ENCODE measurements around the gene SLC9A6. TPM values are rescaled to one million over a fixed set of nuclear protein-coding genes. Genes with fewer than 3 reads are reported as not detected.
"Not testable (repeated sequence)": the region's sequence is repeated elsewhere in the genome, so short reads cannot be mapped to it uniquely, and the experiment has no call there.

The SLC9A6 gene
- total and polyA plus RNA-seq, 2 donors, result 7.7 to 12.6 TPM

GRCh38 chrX:136049608-136050007, 64.4 kb downstream of the SLC9A6 start:
- Histone ChIP-seq H3K36me3 (ENCODE audit: control insufficient read depth in 2 of 2, insufficient read depth in 2 of 2, low read length in 1 of 2) (no peaks in the 10 kb centered on the region), H3K4me1 (ENCODE audit: control insufficient read depth in 2 of 2, insufficient read depth in 2 of 2, low read length in 2 of 2) (no peaks in the 10 kb centered on the region), H3K9me3 (ENCODE audit: control insufficient read depth in 2 of 2, insufficient read depth in 1 of 2, low read length in 1 of 2) (no peaks in the 10 kb centered on the region), H3K27ac (ENCODE audit: low read depth in 1 of 2, low read length in 1 of 2) (no peak overlapping the region), H3K4me3 (ENCODE audit: low read length in 2 of 2) (no peak overlapping the region), H3K27me3 (ENCODE audit: control insufficient read depth in 2 of 2, insufficient read depth in 1 of 2, low read length in 1 of 2) (no peaks in the 10 kb centered on the region)
- no peak for DNase-seq (ENCODE audit: low read depth in 6 of 9, low spot score in 9 of 9)
- 93% methylated on average over 3 of the region's 3 CpGs for WGBS

- not testable (repeated sequence) for H3K27ac ChIP-seq (ENCODE audit: low read depth in 1 of 2, low read length in 1 of 2)
Observed at GRCh38 chrX:136050875-136051274, 65.6 kb downstream of the SLC9A6 start.

GRCh38 chrX:136051611-136052010, 66.4 kb downstream of the SLC9A6 start:
- H3K4me1 ChIP-seq (ENCODE audit: control insufficient read depth in 2 of 2, insufficient read depth in 2 of 2, low read length in 2 of 2), result no peaks in the 10 kb centered on the region
- 92% methylated on average over 3 of the region's 3 CpGs for WGBS
- no peak overlapping the region for H3K4me3 ChIP-seq (ENCODE audit: low read length in 2 of 2)
- H3K27me3 ChIP-seq (ENCODE audit: control insufficient read depth in 2 of 2, insufficient read depth in 1 of 2, low read length in 1 of 2), result no peaks in the 10 kb centered on the region
- no peak for DNase-seq (ENCODE audit: low read depth in 6 of 9, low spot score in 9 of 9)
- H3K36me3 ChIP-seq (ENCODE audit: control insufficient read depth in 2 of 2, insufficient read depth in 2 of 2, low read length in 1 of 2), result no peaks in the 10 kb centered on the region
- no peak overlapping the region for H3K27ac ChIP-seq (ENCODE audit: low read depth in 1 of 2, low read length in 1 of 2)
- H3K9me3 ChIP-seq (ENCODE audit: control insufficient read depth in 2 of 2, insufficient read depth in 1 of 2, low read length in 1 of 2), result no peaks in the 10 kb centered on the region

More at GRCh38 chrX:136050875-136051274, 65.6 kb downstream of the SLC9A6 start:
- not testable (repeated sequence) for H3K9me3 ChIP-seq (ENCODE audit: control insufficient read depth in 2 of 2, insufficient read depth in 1 of 2, low read length in 1 of 2); H3K4me3 ChIP-seq (ENCODE audit: low read length in 2 of 2); H3K36me3 ChIP-seq (ENCODE audit: control insufficient read depth in 2 of 2, insufficient read depth in 2 of 2, low read length in 1 of 2); H3K4me1 ChIP-seq (ENCODE audit: control insufficient read depth in 2 of 2, insufficient read depth in 2 of 2, low read length in 2 of 2); H3K27me3 ChIP-seq (ENCODE audit: control insufficient read depth in 2 of 2, insufficient read depth in 1 of 2, low read length in 1 of 2); DNase-seq (ENCODE audit: low read depth in 6 of 9, low spot score in 9 of 9)
- 97% methylated on average over 7 of the region's 9 CpGs for WGBS

DNA sequence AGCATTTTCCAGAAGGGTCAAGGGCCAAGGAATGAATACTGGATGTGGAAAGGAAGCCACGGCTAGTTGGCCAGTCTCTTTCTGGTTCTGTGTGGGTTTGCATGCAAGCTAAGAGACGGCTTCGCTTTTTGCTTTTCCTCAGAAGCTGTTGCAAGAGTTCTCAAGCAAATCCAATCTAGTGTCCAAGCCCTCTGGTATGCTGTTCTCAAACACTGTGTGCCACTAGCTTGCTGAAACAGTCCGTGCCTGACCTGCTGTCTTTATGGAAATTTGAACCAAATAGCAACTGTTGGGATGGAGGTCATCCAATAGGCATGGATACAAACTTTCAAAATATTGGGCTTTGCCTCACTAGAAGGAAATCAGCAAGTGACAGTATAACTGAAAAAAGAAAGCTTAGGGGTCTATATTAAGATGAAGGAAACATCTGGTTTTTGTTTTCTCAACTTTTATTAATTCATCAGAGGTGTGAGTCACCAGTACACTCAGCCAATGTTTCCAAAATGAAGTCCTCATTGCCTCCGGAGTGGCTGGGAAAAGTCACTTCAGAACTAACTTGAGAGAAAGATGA, 70.5 kb downstream of the SLC9A6 start:
- Histone ChIP-seq H3K27me3 (ENCODE audit: control insufficient read depth in 2 of 2, insufficient read depth in 1 of 2, low read length in 1 of 2) (no peaks in the 10 kb centered on the region), H3K36me3 (ENCODE audit: control insufficient read depth in 2 of 2, insufficient read depth in 2 of 2, low read length in 1 of 2) (no peaks in the 10 kb centered on the region), H3K9me3 (ENCODE audit: control insufficient read depth in 2 of 2, insufficient read depth in 1 of 2, low read length in 1 of 2) (no peaks in the 10 kb centered on the region), H3K4me3 (ENCODE audit: low read length in 2 of 2) (no peak overlapping the region), H3K27ac (ENCODE audit: low read depth in 1 of 2, low read length in 1 of 2) (no peak overlapping the region), H3K4me1 (ENCODE audit: control insufficient read depth in 2 of 2, insufficient read depth in 2 of 2, low read length in 2 of 2) (peaks cover 0 to 3% of the 10 kb centered on the region in 2 donors)
- 86% methylated on average over 5 of the region's 5 CpGs for WGBS
- no peak for DNase-seq (ENCODE audit: low read depth in 6 of 9, low spot score in 9 of 9)

- Histone ChIP-seq H3K36me3 (ENCODE audit: control insufficient read depth in 2 of 2, insufficient read depth in 2 of 2, low read length in 1 of 2) (no peaks in the 10 kb centered on the region), H3K4me1 (ENCODE audit: control insufficient read depth in 2 of 2, insufficient read depth in 2 of 2, low read length in 2 of 2) (peaks cover 0 to 3% of the 10 kb centered on the region in 2 donors), H3K27ac (ENCODE audit: low read depth in 1 of 2, low read length in 1 of 2) (no peak overlapping the region), H3K27me3 (ENCODE audit: control insufficient read depth in 2 of 2, insufficient read depth in 1 of 2, low read length in 1 of 2) (no peaks in the 10 kb centered on the region), H3K4me3 (ENCODE audit: low read length in 2 of 2) (no peak overlapping the region), H3K9me3 (ENCODE audit: control insufficient read depth in 2 of 2, insufficient read depth in 1 of 2, low read length in 1 of 2) (no peaks in the 10 kb centered on the region)
- no peak for DNase-seq (ENCODE audit: low read depth in 6 of 9, low spot score in 9 of 9)
- WGBS, result 95% methylated on average over 4 of the region's 4 CpGs
Observed at GRCh38 chrX:136057567-136057966, 72.3 kb downstream of the SLC9A6 start.

GRCh38 chrX:136059350-136059749, 74.1 kb downstream of the SLC9A6 start:
- no peak overlapping the region for H3K27ac ChIP-seq (ENCODE audit: low read depth in 1 of 2, low read length in 1 of 2)
- H3K4me1 ChIP-seq (ENCODE audit: control insufficient read depth in 2 of 2, insufficient read depth in 2 of 2, low read length in 2 of 2), result peaks cover 0 to 3% of the 10 kb centered on the region in 2 donors
- no peaks in the 10 kb centered on the region for H3K27me3 ChIP-seq (ENCODE audit: control insufficient read depth in 2 of 2, insufficient read depth in 1 of 2, low read length in 1 of 2)
- no peak overlapping the region for H3K4me3 ChIP-seq (ENCODE audit: low read length in 2 of 2)
- H3K9me3 ChIP-seq (ENCODE audit: control insufficient read depth in 2 of 2, insufficient read depth in 1 of 2, low read length in 1 of 2), result no peaks in the 10 kb centered on the region
- no peaks in the 10 kb centered on the region for H3K36me3 ChIP-seq (ENCODE audit: control insufficient read depth in 2 of 2, insufficient read depth in 2 of 2, low read length in 1 of 2)
- DNase-seq (ENCODE audit: low read depth in 6 of 9, low spot score in 9 of 9), result no peak
- 93% methylated on average over 2 of the region's 2 CpGs for WGBS

DNA sequence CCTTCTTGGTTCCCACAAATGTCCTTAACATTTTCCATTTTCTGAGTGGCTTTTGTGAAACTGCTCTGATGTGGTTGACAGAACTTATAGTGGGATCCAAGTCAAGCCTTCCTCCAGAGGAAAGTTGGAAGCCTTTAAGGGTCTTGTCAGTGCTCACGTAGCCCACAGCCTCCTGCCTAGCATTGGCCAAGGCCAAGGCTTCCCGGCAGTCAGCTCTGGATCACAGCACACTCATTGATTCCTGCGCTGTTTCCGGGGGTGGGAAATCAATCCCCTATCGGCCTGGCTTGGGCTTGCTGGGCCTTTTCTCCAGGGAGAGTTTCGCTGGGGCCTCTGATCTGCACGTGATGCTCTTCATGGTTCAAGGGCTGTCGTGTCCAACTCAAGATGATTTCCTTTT, 76.1 kb downstream of the SLC9A6 start:
- H3K9me3 ChIP-seq (ENCODE audit: control insufficient read depth in 2 of 2, insufficient read depth in 1 of 2, low read length in 1 of 2), result no peaks in the 10 kb centered on the region
- H3K4me3 ChIP-seq (ENCODE audit: low read length in 2 of 2), result no peak overlapping the region
- no peaks in the 10 kb centered on the region for H3K36me3 ChIP-seq (ENCODE audit: control insufficient read depth in 2 of 2, insufficient read depth in 2 of 2, low read length in 1 of 2)
- no peaks in the 10 kb centered on the region for H3K27me3 ChIP-seq (ENCODE audit: control insufficient read depth in 2 of 2, insufficient read depth in 1 of 2, low read length in 1 of 2)
- H3K27ac ChIP-seq (ENCODE audit: low read depth in 1 of 2, low read length in 1 of 2), result no peak overlapping the region
- WGBS, result 97% methylated on average over 8 of the region's 8 CpGs
- peaks cover 0 to 5% of the 10 kb centered on the region in 2 donors for H3K4me1 ChIP-seq (ENCODE audit: control insufficient read depth in 2 of 2, insufficient read depth in 2 of 2, low read length in 2 of 2)
- DNase-seq (ENCODE audit: low read depth in 6 of 9, low spot score in 9 of 9), result no peak

DNA sequence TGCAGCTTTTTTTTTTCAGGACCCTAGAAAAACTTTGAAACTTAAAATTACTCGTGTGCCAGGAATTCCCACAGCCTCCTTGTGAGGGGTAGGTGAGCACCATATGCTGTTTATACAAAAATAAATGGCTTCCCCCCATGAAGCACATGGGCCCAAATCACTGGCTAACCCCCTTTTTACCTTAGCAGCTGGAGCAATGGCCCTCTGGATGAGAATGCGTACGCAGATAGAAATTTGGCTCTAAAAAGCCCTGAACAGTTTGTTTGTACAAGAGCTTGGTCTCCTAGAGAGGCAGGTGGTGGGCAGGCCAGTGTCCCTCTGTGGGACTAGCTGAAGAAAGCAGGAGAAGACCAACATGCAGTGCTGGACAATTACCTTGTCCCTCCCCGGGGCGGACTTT, 76.5 kb downstream of the SLC9A6 start:
- H3K27me3 ChIP-seq (ENCODE audit: control insufficient read depth in 2 of 2, insufficient read depth in 1 of 2, low read length in 1 of 2), result no peaks in the 10 kb centered on the region
- DNase-seq (ENCODE audit: low read depth in 6 of 9, low spot score in 9 of 9), result no peak
- WGBS, result 97% methylated on average over 5 of the region's 5 CpGs
- H3K4me3 ChIP-seq (ENCODE audit: low read length in 2 of 2), result no peak overlapping the region
- H3K27ac ChIP-seq (ENCODE audit: low read depth in 1 of 2, low read length in 1 of 2), result no peak overlapping the region
- no peaks in the 10 kb centered on the region for H3K36me3 ChIP-seq (ENCODE audit: control insufficient read depth in 2 of 2, insufficient read depth in 2 of 2, low read length in 1 of 2)
- no peaks in the 10 kb centered on the region for H3K9me3 ChIP-seq (ENCODE audit: control insufficient read depth in 2 of 2, insufficient read depth in 1 of 2, low read length in 1 of 2)
- peaks cover 0 to 5% of the 10 kb centered on the region in 2 donors for H3K4me1 ChIP-seq (ENCODE audit: control insufficient read depth in 2 of 2, insufficient read depth in 2 of 2, low read length in 2 of 2)

DNA sequence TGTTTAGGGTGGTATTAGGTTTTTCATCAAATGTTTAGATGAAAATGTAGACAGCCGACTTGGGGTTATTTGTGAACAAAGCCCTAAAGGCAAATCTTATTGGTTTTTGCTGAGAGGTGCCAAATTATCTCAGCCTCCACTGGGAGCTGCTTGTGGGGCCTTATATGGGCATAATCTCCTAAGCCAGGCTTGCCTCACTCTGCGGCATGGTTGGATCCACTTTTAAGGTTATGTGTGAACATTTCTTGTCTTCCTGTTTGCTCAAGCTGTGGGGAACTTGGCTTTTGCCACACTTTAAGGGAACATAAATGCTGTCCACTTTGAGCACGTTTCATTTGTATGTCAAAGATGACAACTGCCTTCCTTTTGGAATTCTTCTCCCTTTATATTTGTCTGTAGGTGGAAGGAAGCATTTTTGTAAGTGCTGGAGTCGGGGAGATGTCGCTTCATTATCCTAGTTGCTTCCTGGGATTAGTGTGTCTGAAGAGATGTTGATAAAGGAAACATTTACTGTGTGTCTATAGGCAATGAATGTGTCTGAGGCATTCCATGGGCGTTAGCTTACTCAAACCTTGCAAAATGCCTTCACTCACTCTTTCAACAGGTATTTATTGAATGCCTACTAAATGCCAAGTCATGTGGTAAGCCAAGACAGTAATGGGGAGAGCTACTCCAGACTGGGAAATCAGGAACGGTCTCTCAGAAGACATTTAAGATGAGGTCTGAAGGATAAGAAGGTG, 78.3 kb downstream of the SLC9A6 start:
- no peaks in the 10 kb centered on the region for H3K27me3 ChIP-seq (ENCODE audit: control insufficient read depth in 2 of 2, insufficient read depth in 1 of 2, low read length in 1 of 2)
- WGBS, result 85% methylated on average over 7 of the region's 7 CpGs
- no peak overlapping the region for H3K4me3 ChIP-seq (ENCODE audit: low read length in 2 of 2)
- no peak for DNase-seq (ENCODE audit: low read depth in 6 of 9, low spot score in 9 of 9)
- peaks cover 0 to 2% of the 10 kb centered on the region in 2 donors for H3K4me1 ChIP-seq (ENCODE audit: control insufficient read depth in 2 of 2, insufficient read depth in 2 of 2, low read length in 2 of 2)
- H3K27ac ChIP-seq (ENCODE audit: low read depth in 1 of 2, low read length in 1 of 2), result no peak overlapping the region
- no peaks in the 10 kb centered on the region for H3K9me3 ChIP-seq (ENCODE audit: control insufficient read depth in 2 of 2, insufficient read depth in 1 of 2, low read length in 1 of 2)
- H3K36me3 ChIP-seq (ENCODE audit: control insufficient read depth in 2 of 2, insufficient read depth in 2 of 2, low read length in 1 of 2), result no peaks in the 10 kb centered on the region
